H1 (cell line): Measurements from ENCODE around the gene KIAA0319L. TPM values are rescaled to one million over a fixed set of nuclear protein-coding genes. Genes with fewer than 3 reads are reported as not detected.

Source experiments
- CTCF ChIA-PET: fragments of 300-600 bp; sonication (Branson Sonifier 250); formaldehyde crosslinking; loops from one replicate; lab custom pipeline; 2021; ENCODE audit not compliant: partially characterized antibody; lab: Charles Lee
- POLR2A ChIA-PET: fragments of 300-600 bp; sonication (Branson Sonifier 250); formaldehyde crosslinking; loops from one replicate; lab custom pipeline; 2021; ENCODE audit warnings: inconsistent platforms; ENCODE audit not compliant: partially characterized antibody; lab: Charles Lee
- DNase-seq, 2 experiments: peaks; one replicate each; pipeline versions ENCODE4 v3.0.0 to v3.0.0-alpha.2; 2010 to 2022; ENCODE audit warnings: low spot score in 2 of 2, low read depth in 1 of 2, mixed read lengths in 1 of 2
- FAIRE-seq: peaks from 2 replicates; lab custom pipeline; 2011; peaks lifted over from hg19 to GRCh38; lab: Jason Lieb, UNC
- H2AFZ ChIP-seq: 2 replicates; pipeline ENCODE4 v1.8.1; 2012; ENCODE audit warnings: low read length, inconsistent platforms
- H2AK5ac ChIP-seq: 2 replicates; pipeline ENCODE4 v1.6.1; 2013; ENCODE audit warnings: low read depth, low read length
- H2BK120ac ChIP-seq: replicated peaks from 2 replicates; pipeline ENCODE3; 2013; ENCODE audit warnings: low read depth, low read length, inconsistent platforms
- H2BK12ac ChIP-seq: 2 replicates; pipeline ENCODE4 v1.6.1; 2013; ENCODE audit warnings: low read depth, low read length
- H2BK15ac ChIP-seq: 2 replicates; pipeline ENCODE4 v1.6.1; 2013; ENCODE audit warnings: low read length
- H2BK20ac ChIP-seq: 2 replicates; pipeline ENCODE4 v1.6.1; 2013; ENCODE audit warnings: low read length
- H2BK5ac ChIP-seq: 2 replicates; pipeline ENCODE4 v1.6.1; 2013; ENCODE audit warnings: low read depth, low read length
- H3K14ac ChIP-seq: 2 replicates; pipeline ENCODE4 v1.6.1; 2013; ENCODE audit warnings: inconsistent platforms; ENCODE audit not compliant: insufficient read length
- H3K18ac ChIP-seq: 2 replicates; pipeline ENCODE4 v1.6.1; 2013; ENCODE audit warnings: low read length; ENCODE audit errors: extremely low read depth
- H3K23ac ChIP-seq: 2 replicates; pipeline ENCODE4 v1.6.1; 2013; ENCODE audit warnings: inconsistent platforms; ENCODE audit not compliant: insufficient read length
- H3K23me2 ChIP-seq: 2 replicates; pipeline ENCODE4 v1.6.1; 2013; ENCODE audit warnings: low read depth, low read length
- H3K27ac ChIP-seq: 2 replicates; pipeline ENCODE4 v1.6.1; 2011; ENCODE audit warnings: low read depth, low read length, inconsistent platforms
- H3K27me3 ChIP-seq, 4 experiments: replicated peaks in 1 of 4; 1 replicate in 1 of 4; 2 replicates in 3 of 4; pipeline versions ENCODE4 v1.6.1 to v1.8.1; 2011 to 2013; ENCODE audit warnings: low read length in 3 of 4, mild to moderate bottlenecking in 3 of 4, inconsistent platforms in 2 of 4, mixed read lengths in 2 of 4, moderate library complexity in 1 of 4; ENCODE audit not compliant: control insufficient read depth in 3 of 4, insufficient read depth in 3 of 4; ENCODE audit errors: extremely low read depth in 1 of 4
- H3K36me3 ChIP-seq, 4 experiments: 2 replicates each; pipeline versions ENCODE4 v1.6.1 to v1.8.1; 2011 to 2013; ENCODE audit warnings: mild to moderate bottlenecking in 4 of 4, low read length in 3 of 4, moderate library complexity in 2 of 4, control low read depth in 1 of 4, inconsistent platforms in 1 of 4; ENCODE audit not compliant: insufficient read depth in 4 of 4, control insufficient read depth in 2 of 4
- H3K4ac ChIP-seq: replicated peaks from 2 replicates; pipeline ENCODE3; 2013; ENCODE audit warnings: low read length, low read depth, mixed read lengths, inconsistent platforms; ENCODE audit not compliant: insufficient read length
- H3K4me1 ChIP-seq, 4 experiments: replicated peaks in 1 of 4; 1 replicate in 1 of 4; 2 replicates in 3 of 4; pipeline versions ENCODE4 v1.6.1 to v1.8.1; 2011 to 2013; ENCODE audit warnings: low read length in 3 of 4, inconsistent platforms in 2 of 4, mixed read lengths in 1 of 4; ENCODE audit not compliant: insufficient read depth in 4 of 4, control insufficient read depth in 3 of 4
- H3K4me2 ChIP-seq, 2 experiments: 2 replicates each; pipeline versions ENCODE4 v1.6.1 to v1.8.1; 2011 to 2013; ENCODE audit warnings: low read depth in 2 of 2, low read length in 2 of 2, control low read depth in 1 of 2, inconsistent platforms in 1 of 2, mild to moderate bottlenecking in 1 of 2; ENCODE audit not compliant: insufficient read depth in 1 of 2
- H3K4me3 ChIP-seq, 4 experiments: fragments of 200-600, 300-600 bp in 1 of 4; sonication (generic), shearing (Covaris generic), sonication (Bioruptor Twin) in 1 of 4; 2 replicates each; pipeline versions ENCODE4 v1.5.1 to v1.8.1; 2011 to 2016; ENCODE audit warnings: low read length in 4 of 4, low read depth in 3 of 4, control low read depth in 2 of 4, inconsistent platforms in 2 of 4, mild to moderate bottlenecking in 2 of 4, mixed read lengths in 1 of 4, moderate library complexity in 1 of 4; ENCODE audit not compliant: insufficient read depth in 2 of 4; ENCODE audit errors: extremely low read depth in 1 of 4
- H3K56ac ChIP-seq: replicated peaks from 2 replicates; pipeline ENCODE3; 2013; ENCODE audit warnings: low read depth, mild to moderate bottlenecking, mixed read lengths, low read length, inconsistent platforms; ENCODE audit not compliant: insufficient read length
- H3K79me1 ChIP-seq: 2 replicates; pipeline ENCODE4 v1.6.1; 2013; ENCODE audit warnings: low read depth, low read length, control low read depth
- H3K79me2 ChIP-seq, 2 experiments: 2 replicates each; pipeline versions ENCODE4 v1.6.1 to v1.8.1; 2012 to 2013; ENCODE audit warnings: low read length in 2 of 2, mild to moderate bottlenecking in 2 of 2, inconsistent platforms in 1 of 2; ENCODE audit not compliant: insufficient read depth in 2 of 2, control insufficient read depth in 1 of 2
- H3K9ac ChIP-seq, 4 experiments: replicated peaks in 1 of 4; 1 replicate in 1 of 4; 2 replicates in 3 of 4; pipeline versions ENCODE4 v1.6.1 to v1.8.1; 2011 to 2013; ENCODE audit warnings: low read depth in 3 of 4, low read length in 3 of 4, control low read depth in 2 of 4, mild to moderate bottlenecking in 2 of 4, moderate library complexity in 2 of 4, inconsistent platforms in 1 of 4; ENCODE audit errors: extremely low read depth in 1 of 4
- H3K9me3 ChIP-seq, 2 experiments: 2 replicates each; pipeline versions ENCODE4 v1.6.1 to v1.8.1; 2012 to 2013; ENCODE audit warnings: mild to moderate bottlenecking in 2 of 2, moderate library complexity in 2 of 2, control low read depth in 1 of 2, inconsistent platforms in 1 of 2, low read depth in 1 of 2, low read length in 1 of 2, mixed read lengths in 1 of 2; ENCODE audit not compliant: insufficient read depth in 2 of 2
- H4K20me1 ChIP-seq, 2 experiments: replicated peaks in 1 of 2; 2 replicates each; pipeline versions ENCODE3 to v1.8.1; 2011 to 2013; ENCODE audit warnings: inconsistent platforms in 2 of 2, low read length in 2 of 2, mild to moderate bottlenecking in 1 of 2; ENCODE audit not compliant: insufficient read depth in 2 of 2, control insufficient read depth in 1 of 2
- H4K5ac ChIP-seq: 2 replicates; pipeline ENCODE4 v1.6.1; 2013; ENCODE audit warnings: low read length, low read depth, mixed read lengths, inconsistent platforms; ENCODE audit not compliant: insufficient read length
- H4K8ac ChIP-seq: 2 replicates; pipeline ENCODE4 v1.8.0; 2013; ENCODE audit warnings: mild to moderate bottlenecking, moderate library complexity, low read length, inconsistent platforms; ENCODE audit not compliant: insufficient read depth; ENCODE audit errors: extremely low read depth
- H4K91ac ChIP-seq: replicated peaks from 2 replicates; pipeline ENCODE3; 2013; ENCODE audit warnings: low read length, mixed read lengths, inconsistent platforms; ENCODE audit not compliant: insufficient read length
- BCL11A ChIP-seq, 2 experiments: IDR thresholded peaks; one replicate each; pipeline ENCODE4 v1.6.1; 2011; ENCODE audit warnings: low read depth in 2 of 2, low read length in 2 of 2, mild to moderate bottlenecking in 2 of 2
- EGR1 ChIP-seq: IDR thresholded peaks from 2 replicates; pipeline ENCODE4 v1.6.1; 2011; ENCODE audit warnings: low read depth, low read length, borderline replicate concordance
- GABPA ChIP-seq: IDR thresholded peaks from 2 replicates; pipeline ENCODE4 v1.6.1; 2011; ENCODE audit warnings: mild to moderate bottlenecking, low read length, moderate library complexity, borderline replicate concordance; ENCODE audit not compliant: insufficient read depth
- JUN ChIP-seq: IDR thresholded peaks from 2 replicates; pipeline ENCODE4 v1.6.1; 2011; ENCODE audit warnings: low read depth, mild to moderate bottlenecking, improper control_type of control experiment, low read length
- RAD21 ChIP-seq, 2 experiments: IDR thresholded peaks in 1 of 2; conservative IDR thresholded peaks in 1 of 2; 2 replicates each; pipeline ENCODE4 v1.6.1; 2011; ENCODE audit warnings: low read depth in 2 of 2, low read length in 2 of 2, improper control_type of control experiment in 1 of 2, inconsistent platforms in 1 of 2, mild to moderate bottlenecking in 1 of 2, moderate library complexity in 1 of 2
- RNF2 ChIP-seq: fragments of 200-900, 300-1000 bp; sonication (generic); IDR thresholded peaks from 2 replicates; pipeline ENCODE4 v1.7.1; 2016; ENCODE audit warnings: borderline replicate concordance, low read depth, mild to moderate bottlenecking, antibody characterized with exemption, low read length; ENCODE audit not compliant: poor library complexity, severe bottlenecking; ENCODE audit errors: missing control alignments
- SIRT6 ChIP-seq: IDR thresholded peaks from one replicate; pipeline ENCODE4 v1.7.1; 2012; ENCODE audit warnings: low read length, inconsistent platforms
- TAF1 ChIP-seq: IDR thresholded peaks from 2 replicates; pipeline ENCODE4 v1.6.1; 2011; ENCODE audit warnings: mild to moderate bottlenecking, low read depth, low read length
- TEAD4 ChIP-seq: IDR thresholded peaks from 2 replicates; pipeline ENCODE4 v1.6.1; 2012; ENCODE audit warnings: low read depth, low read length, inconsistent platforms, mixed read lengths
- WGBS, 2 experiments: shearing (Covaris generic) in 1 of 2; methylation state at CpG; one replicate each; pipeline versions ENCODE4 v1.1.6 to v1.1.7; 2013 to 2015; ENCODE audit warnings: low lambda C conversion rate in 2 of 2, mixed read lengths in 2 of 2, inconsistent platforms in 1 of 2, low coverage in 1 of 2, missing lambda C conversion rate in 1 of 2; ENCODE audit not compliant: insufficient replicate concordance in 2 of 2, insufficient coverage in 1 of 2, insufficient read length in 1 of 2; ENCODE audit errors: extremely low coverage in 1 of 2, missing lambda C conversion rate in 1 of 2; 5-methylcytosine and 5-hydroxymethylcytosine counted together
- polyA plus RNA-seq, 7 experiments: library from polyadenylated mRNA; depleted of rRNA in 3 of 7; stranded (reverse) in 5 of 7; unstranded in 2 of 7; fragments of >200 nt in 5 of 7; fragments of 200-250 nt in 2 of 7; gene quantifications; 1 replicate in 5 of 7; 2 replicates in 1 of 7; 4 replicates in 1 of 7; pipeline versions ENCODE4 v1.2.1 to v1.2.3, GENCODE V29; 2011 to 2013; ENCODE audit warnings: missing spikeins in 2 of 7, mixed read lengths in 2 of 7
- total RNA-seq: library from RNA; stranded (reverse); fragmentation: NEBNext Ultra II Directional; extraction: Animal tissue kit (Norgen Biotek cat#: 25700); gene quantifications from 2 replicates; pipeline ENCODE4 v1.2.1, GENCODE V29; 2021

KIAA0319L gene
- total and polyA plus RNA-seq, 2 of the 8 experiments (the other 6 are each of a cell fraction or from before 2014, with no cell fraction given): 40.1 to 55.7 TPM

GRCh38 chr1:35573198-35574124 is 16.3 kb upstream of the KIAA0319L start, which contains the start of gene TFAP2E:
Gene TFAP2E, plus strand, starts transcription at chr1:35573314. Its CDS starts 264 bp downstream, at chr1:35573578.
- no peak within 1 kb of the TSS for H3K14ac ChIP-seq
- H2BK15ac ChIP-seq: no peak within 1 kb of the TSS
- H4K20me1 ChIP-seq: peaks cover 0 to 20% of the 10 kb centered on the region in 2 experiments
- H3K9me3 ChIP-seq: no peaks in the 10 kb centered on the region
- no peak within 1 kb of the TSS; the same call in 1 of the 2 replicates for H3K18ac ChIP-seq
- H3K4me3 ChIP-seq: peak within 1 kb of the TSS; percentile 40 to 67 (median 60)
- peaks cover 7 to 20% (median 14%) of the 10 kb centered on the region in 4 experiments for H3K4me1 ChIP-seq
- H4K5ac ChIP-seq: no peak within 1 kb of the TSS
- H2BK5ac ChIP-seq: no peak within 1 kb of the TSS
- H2BK120ac ChIP-seq: no peak within 1 kb of the TSS
- H3K9ac ChIP-seq: no peak within 1 kb of the TSS
- WGBS, 2 experiments: 2% methylated on average over 93 of the region's 95 CpGs; no CpG with 5 or more reads in 1 of the 2 experiments
- no peak within 1 kb of the TSS for H3K23ac ChIP-seq
- POLR2A ChIA-PET: interaction anchor here (0.6 to 2.9 kb wide), 14 partner anchors 9 to 196 kb away, joined by 3 to 13 read pairs (median 4); partner anchors contain the start of genes C1orf216, CLSPN, KIAA0319L and NCDN
- H3K56ac ChIP-seq: no peak within 1 kb of the TSS
- peaks cover 25% of the 10 kb centered on the region for H3K23me2 ChIP-seq
- H2BK12ac ChIP-seq: no peak within 1 kb of the TSS
- H3K36me3 ChIP-seq: peaks cover 0 to 11% (median 0%) of the 10 kb centered on the region in 4 experiments; a peak in 1 of 8 replicates
- no peak within 1 kb of the TSS for H4K91ac ChIP-seq
- DNase-seq (peak in 1 of 2 experiments; percentile 81), FAIRE-seq (no peak)
- no peak within 1 kb of the TSS for H3K4ac ChIP-seq
- H3K79me1 ChIP-seq: no peaks in the 10 kb centered on the region
- no peak within 1 kb of the TSS for H2AK5ac ChIP-seq
- no peak within 1 kb of the TSS for H2AFZ ChIP-seq
- no peak within 1 kb of the TSS for H3K27ac ChIP-seq
- peak within 1 kb of the TSS; percentile 7 for H4K8ac ChIP-seq
- H3K27me3 ChIP-seq: peaks cover 63 to 92% (median 83%) of the 10 kb centered on the region in 4 experiments
- CTCF ChIA-PET: interaction anchor here (0.6 to 8.5 kb wide), 12 partner anchors 7 to 202 kb away, joined by 3 to 81 read pairs (median 5); partner anchors contain the start of gene C1orf216
- H2BK20ac ChIP-seq: no peak within 1 kb of the TSS
- no peaks in the 10 kb centered on the region for H3K79me2 ChIP-seq
- peak within 1 kb of the TSS; percentile 84 to 88 for H3K4me2 ChIP-seq
- TF ChIP-seq TAF1: peak; percentile 52; the same call in 1 of the 2 replicates
- TF ChIP-seq GABPA: no peak
- TF ChIP-seq TEAD4: peak; percentile 54; the same call in 1 of the 2 replicates
- no peak for TF ChIP-seq JUN
- no peak for TF ChIP-seq RAD21 (IDR thresholded peaks at IDR 0.05 in 1 of 2, conservative IDR thresholded peaks at IDR 0.05 in 1 of 2; ENCODE audit: low read depth in 2 of 2, low read length in 2 of 2)
- TF ChIP-seq BCL11A (IDR thresholded peaks at IDR 0.05; ENCODE audit: low read depth in 2 of 2, low read length in 2 of 2): no peak
- TF ChIP-seq EGR1: no peak
- TF ChIP-seq RNF2: peak; percentile 95
- no peak for TF ChIP-seq SIRT6
